Measurements from ENCODE around the gene SPATA2. TPM values are rescaled to one million over a fixed set of nuclear protein-coding genes. Genes with fewer than 3 reads are reported as not detected.
"Not testable (repeated sequence)": the region's sequence is repeated elsewhere in the genome, so short reads cannot be mapped to it uniquely, and the experiment has no call there.

Gene SPATA2
- total RNA-seq, 1 experiment from 2014 or later, result 0.56 TPM

- H3K27me3 ChIP-seq, result no peaks in the 10 kb centered on the region
- no peak for DNase-seq
- peaks cover 56% of the 10 kb centered on the region for H3K36me3 ChIP-seq
- H3K9me3 ChIP-seq, result no peaks in the 10 kb centered on the region
- H3K4me3 ChIP-seq, result no peak overlapping the region
These were observed 5.6 kb downstream of the SPATA2 start for GRCh38 chr20:49909499-49910339.

DNA sequence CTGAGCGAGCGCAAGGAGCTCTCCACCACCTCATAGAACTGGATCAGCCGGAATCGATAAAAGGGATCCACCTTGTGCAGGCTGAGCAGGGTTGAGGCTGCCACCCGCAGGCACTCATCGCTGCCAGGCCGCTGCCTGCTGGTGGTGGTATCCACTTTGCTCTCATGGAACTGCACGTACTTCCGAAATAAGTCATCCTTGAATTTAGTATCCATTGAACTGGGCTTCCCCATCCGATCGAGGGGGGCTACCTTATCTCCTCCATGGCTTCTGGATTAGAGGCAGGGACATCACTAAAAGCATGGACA is 7.1 kb downstream of the SPATA2 start:
- Histone ChIP-seq H3K9me3 (no peaks in the 10 kb centered on the region), H3K27me3 (no peaks in the 10 kb centered on the region), H3K36me3 (peaks cover 59% of the 10 kb centered on the region), H3K4me3 (no peak overlapping the region)
- DNase-seq, result no peak

- peaks cover 56% of the 10 kb centered on the region for H3K36me3 ChIP-seq
- no peak overlapping the region for H3K4me3 ChIP-seq
- no peaks in the 10 kb centered on the region for H3K27me3 ChIP-seq
- H3K9me3 ChIP-seq, result no peaks in the 10 kb centered on the region
- no peak for DNase-seq
These were observed 7.7 kb downstream of the SPATA2 start for GRCh38 chr20:49907405-49908257.

GRCh38 chr20:49906615-49907154 is 8.6 kb downstream of the SPATA2 start:
- Histone ChIP-seq H3K9me3 (no peaks in the 10 kb centered on the region), H3K4me3 (no peak overlapping the region), H3K36me3 (peaks cover 52% of the 10 kb centered on the region), H3K27me3 (no peaks in the 10 kb centered on the region)
- no peak for DNase-seq

GRCh38 chr20:49906101-49906604 is 9.2 kb downstream of the SPATA2 start:
- Histone ChIP-seq H3K27me3 (no peaks in the 10 kb centered on the region), H3K36me3 (peaks cover 51% of the 10 kb centered on the region), H3K4me3 (no peak overlapping the region), H3K9me3 (no peaks in the 10 kb centered on the region)
- DNase-seq, result no peak

GRCh38 chr20:49905415-49906091 is 9.8 kb downstream of the SPATA2 start:
- no peak for DNase-seq
- no peaks in the 10 kb centered on the region for H3K9me3 ChIP-seq
- no peak overlapping the region for H3K4me3 ChIP-seq
- peaks cover 46% of the 10 kb centered on the region for H3K36me3 ChIP-seq
- no peaks in the 10 kb centered on the region for H3K27me3 ChIP-seq

DNA sequence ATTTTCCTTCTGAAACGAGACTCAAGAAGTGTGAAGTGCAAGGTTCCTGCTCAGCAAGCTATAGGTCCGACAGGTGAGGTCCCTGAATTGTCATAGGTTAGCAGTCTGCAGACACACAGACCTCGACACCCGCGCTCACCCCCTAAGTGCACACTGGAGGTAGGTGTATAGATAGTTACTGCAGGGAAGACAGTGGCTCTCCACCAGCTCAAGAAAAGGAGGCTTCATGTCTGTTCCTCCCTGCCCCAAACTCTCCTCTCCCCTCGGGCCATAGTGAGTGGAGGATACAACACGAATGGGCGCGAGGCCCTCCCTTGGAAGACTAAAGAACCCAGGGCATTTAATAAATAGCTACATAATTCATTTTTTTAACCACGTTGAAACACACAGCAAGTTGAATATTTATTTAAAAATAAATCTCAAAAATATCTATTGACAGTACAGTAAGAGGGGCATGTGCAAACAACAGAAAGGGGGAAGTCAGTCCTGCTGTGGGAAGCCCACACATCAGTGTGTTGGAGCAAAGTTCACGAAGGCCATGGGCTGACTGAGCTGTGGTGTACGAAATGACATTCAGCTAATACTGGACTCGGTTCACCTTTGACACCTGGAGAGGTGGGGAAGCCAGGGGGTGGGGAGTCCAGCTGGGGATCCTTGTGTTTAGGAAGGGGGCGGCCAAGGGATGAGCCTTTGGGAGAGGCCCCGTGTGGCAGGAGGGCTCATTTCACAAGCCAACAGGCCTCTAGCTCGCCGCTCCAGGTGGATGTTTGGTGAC is 10.7 kb downstream of the SPATA2 start:
- Histone ChIP-seq H3K27me3 (no peaks in the 10 kb centered on the region), H3K9me3 (no peaks in the 10 kb centered on the region), H3K4me3 (no peak overlapping the region), H3K36me3 (peaks cover 40% of the 10 kb centered on the region)
- no peak for DNase-seq

- peaks cover 4% of the 10 kb centered on the region for H3K9me3 ChIP-seq
- H3K36me3 ChIP-seq, result peaks cover 22% of the 10 kb centered on the region
- DNase-seq, result no peak
- H3K27me3 ChIP-seq, result no peaks in the 10 kb centered on the region
- H3K4me3 ChIP-seq, result no peak overlapping the region
These were observed 13.7 kb downstream of the SPATA2 start for GRCh38 chr20:49901588-49901987.

GRCh38 chr20:49899541-49900383 is 15.6 kb downstream of the SPATA2 start:
- DNase-seq, result peak; percentile 50
- Histone ChIP-seq H3K9me3 (peaks cover 4% of the 10 kb centered on the region), H3K4me3 (no peak overlapping the region), H3K36me3 (peaks cover 6% of the 10 kb centered on the region), H3K27me3 (no peaks in the 10 kb centered on the region)

- Histone ChIP-seq H3K9me3 (peaks cover 4% of the 10 kb centered on the region), H3K36me3 (no peaks in the 10 kb centered on the region), H3K4me3 (no peak overlapping the region), H3K27me3 (no peaks in the 10 kb centered on the region)
- DNase-seq, result no peak
These were observed 19.1 kb downstream of the SPATA2 start for GRCh38 chr20:49896204-49896603.

DNA sequence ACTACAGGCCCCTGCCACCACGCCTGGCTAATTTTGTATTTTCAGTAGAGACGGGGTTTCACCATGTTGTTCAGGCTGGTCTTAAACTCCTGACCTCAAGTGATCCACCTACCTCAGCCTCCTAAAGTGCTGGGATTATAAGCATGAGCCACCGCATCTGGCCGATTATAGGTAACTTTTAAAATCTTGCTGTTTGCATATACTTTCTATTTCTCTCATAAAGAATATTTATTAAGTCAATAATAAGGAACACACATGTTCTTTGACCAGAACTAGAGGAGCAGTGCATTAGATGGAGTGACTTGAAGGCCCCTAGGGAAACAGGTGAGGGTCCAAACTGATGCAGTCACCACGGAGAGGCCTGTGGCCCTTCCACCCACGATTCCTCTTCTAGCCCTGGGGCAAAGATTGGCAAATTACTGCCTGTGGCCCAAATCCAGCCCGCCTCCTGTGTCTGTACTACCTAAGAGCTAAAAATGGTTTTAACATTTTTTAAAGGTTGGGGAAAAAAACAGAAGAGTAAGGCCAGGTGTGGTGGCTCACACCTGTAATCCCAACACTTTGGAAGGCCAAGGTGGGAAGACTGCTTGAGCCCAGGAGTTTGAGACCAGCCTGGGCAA is 19.7 kb downstream of the SPATA2 start:
- not testable (repeated sequence) for H3K27me3 ChIP-seq, H3K36me3 ChIP-seq, H3K9me3 ChIP-seq, DNase-seq, H3K4me3 ChIP-seq

DNA sequence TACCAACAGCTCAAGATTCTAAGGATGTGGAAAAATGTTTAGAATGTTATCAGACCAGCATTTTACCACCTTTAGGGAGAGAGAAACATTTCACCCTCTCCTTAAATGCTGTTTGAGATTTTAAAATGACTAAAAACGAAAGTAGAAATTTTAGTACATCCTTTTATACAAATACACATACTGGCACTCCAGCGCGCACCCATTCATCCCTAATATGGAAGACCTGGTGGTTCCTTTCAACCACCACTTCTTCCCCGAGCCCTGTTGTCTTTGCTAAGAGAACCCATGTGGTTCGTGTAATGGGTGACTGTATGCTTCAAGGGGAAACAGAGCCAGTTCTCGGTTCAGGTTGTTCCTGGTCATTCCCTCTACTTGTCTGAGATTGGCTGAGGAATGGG is 21.3 kb downstream of the SPATA2 start:
- no peak for DNase-seq
- no peaks in the 10 kb centered on the region for H3K27me3 ChIP-seq
- peaks cover 10% of the 10 kb centered on the region for H3K36me3 ChIP-seq
- H3K9me3 ChIP-seq, result peaks cover 4% of the 10 kb centered on the region
- H3K4me3 ChIP-seq, result no peak overlapping the region

- Histone ChIP-seq H3K36me3 (peaks cover 15% of the 10 kb centered on the region), H3K4me3 (no peak overlapping the region), H3K9me3 (peaks cover 4% of the 10 kb centered on the region), H3K27me3 (no peaks in the 10 kb centered on the region)
- no peak for DNase-seq
These were observed 21.9 kb downstream of the SPATA2 start for GRCh38 chr20:49893242-49894072.

DNA sequence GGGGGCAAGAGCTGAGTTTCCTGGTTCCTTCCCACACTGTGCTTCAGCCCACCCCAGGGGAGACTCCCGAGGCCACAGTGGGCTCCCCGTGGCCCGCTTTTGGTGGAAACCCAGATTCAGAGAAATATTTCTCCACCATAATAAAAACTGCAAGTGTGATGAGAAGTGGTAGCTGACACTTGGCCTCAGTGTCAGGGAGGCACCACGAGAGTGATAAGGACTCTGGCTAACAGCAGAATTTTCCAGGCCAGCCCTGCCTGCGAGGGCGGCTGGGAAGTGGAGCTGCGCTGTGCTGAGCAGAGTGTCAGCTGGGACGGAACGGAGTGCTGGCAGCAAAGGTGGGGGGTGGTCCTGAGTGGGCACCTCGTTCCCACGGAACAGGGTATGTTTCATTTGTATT is 22.5 kb downstream of the SPATA2 start:
- H3K36me3 ChIP-seq, result peaks cover 21% of the 10 kb centered on the region

More for the DNA sequence above, 22.5 kb downstream of the SPATA2 start:
- no peak overlapping the region for H3K4me3 ChIP-seq
- no peak for DNase-seq
- H3K27me3 ChIP-seq, result no peaks in the 10 kb centered on the region
- peaks cover 4% of the 10 kb centered on the region for H3K9me3 ChIP-seq

Data from MG63 (cell line).